UCSD-AML1 (cell line): ENCODE measurements around the gene ZNF467.
A peak's percentile ranks its signal among the peaks of the same experiment; 100 is the strongest.

Experiments
- DNase-seq: peaks from one replicate; lab custom pipeline; 2025; ENCODE audit not compliant: unreplicated experiment; lab: John Stamatoyannopoulos, UW

Gene ZNF467

GRCh38 chr7:149751043-149751775 is 22.2 kb downstream of the ZNF467 start:
- DNase-seq, result peak; percentile 16

DNA sequence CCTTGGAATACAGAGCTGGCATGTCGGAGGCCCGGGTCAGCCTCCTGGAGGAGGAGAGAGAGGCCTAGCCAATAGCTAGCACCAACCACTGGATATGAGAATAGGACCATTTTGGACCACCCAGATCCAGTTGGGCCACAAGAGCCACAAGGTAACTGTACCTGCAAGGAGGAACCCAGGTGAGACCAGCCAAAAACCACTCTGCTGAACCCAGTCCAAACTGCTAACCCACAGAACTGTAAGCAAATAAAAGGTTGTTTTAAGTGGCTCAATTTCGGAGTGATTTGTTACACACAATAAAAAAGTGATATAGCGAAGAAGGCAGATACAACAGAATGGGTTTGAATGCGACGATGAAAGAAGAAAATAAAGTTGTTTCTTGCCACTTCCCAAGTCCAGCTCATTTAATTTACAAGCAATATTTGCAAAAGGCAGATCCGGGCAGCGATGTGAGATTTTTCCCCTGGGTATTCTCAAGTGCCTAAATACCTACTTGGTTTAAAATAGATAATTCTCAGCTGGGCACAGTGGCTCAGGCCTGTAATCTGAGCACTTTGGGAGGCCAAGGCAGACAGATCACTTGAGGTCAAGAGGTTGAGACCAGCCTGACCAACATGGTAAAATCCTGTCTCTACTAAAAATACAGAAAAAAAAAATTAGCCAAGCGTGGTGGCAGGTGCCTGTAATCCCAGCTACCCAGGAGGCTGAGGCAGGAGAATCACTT is 23.1 kb downstream of the ZNF467 start:
- DNase-seq, result no peak

DNA sequence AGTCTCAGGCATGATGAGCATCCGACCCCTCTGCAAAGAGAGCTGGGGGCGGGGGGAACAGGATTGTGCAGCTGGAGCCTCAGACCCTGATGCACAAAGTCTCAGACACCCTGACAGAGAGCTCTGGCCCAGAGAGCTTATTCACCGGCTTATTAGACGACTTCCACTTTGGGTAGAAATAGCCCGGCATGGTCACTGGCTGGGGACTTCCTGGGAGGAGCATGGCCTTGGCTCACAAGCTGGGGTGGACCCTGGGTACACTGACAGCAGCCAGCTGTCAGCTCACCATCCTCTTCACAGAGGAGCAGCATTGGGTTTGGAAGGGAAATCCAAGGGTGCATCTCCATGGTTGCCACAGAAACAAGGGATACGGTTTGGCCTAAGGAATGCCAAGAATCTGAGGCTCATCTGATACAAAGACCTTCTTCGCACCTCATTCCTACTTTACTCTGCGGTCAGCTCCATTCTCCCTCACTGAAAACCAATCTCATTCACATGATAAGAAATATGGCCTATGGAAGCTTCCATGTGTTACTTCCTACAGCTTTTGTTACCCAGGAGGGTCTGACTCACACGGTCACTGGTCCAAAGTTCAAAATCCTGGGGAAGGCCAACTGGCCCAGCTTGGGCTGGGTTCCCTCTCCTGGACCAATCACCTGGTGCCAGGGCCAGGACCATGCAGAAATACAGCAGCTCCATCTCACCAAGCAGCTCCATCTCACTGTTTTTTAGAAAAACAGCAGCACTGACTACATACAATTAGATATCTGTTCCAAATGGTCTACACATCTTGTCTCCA is 25.1 kb downstream of the ZNF467 start:
- DNase-seq, result peak; percentile 16

DNA sequence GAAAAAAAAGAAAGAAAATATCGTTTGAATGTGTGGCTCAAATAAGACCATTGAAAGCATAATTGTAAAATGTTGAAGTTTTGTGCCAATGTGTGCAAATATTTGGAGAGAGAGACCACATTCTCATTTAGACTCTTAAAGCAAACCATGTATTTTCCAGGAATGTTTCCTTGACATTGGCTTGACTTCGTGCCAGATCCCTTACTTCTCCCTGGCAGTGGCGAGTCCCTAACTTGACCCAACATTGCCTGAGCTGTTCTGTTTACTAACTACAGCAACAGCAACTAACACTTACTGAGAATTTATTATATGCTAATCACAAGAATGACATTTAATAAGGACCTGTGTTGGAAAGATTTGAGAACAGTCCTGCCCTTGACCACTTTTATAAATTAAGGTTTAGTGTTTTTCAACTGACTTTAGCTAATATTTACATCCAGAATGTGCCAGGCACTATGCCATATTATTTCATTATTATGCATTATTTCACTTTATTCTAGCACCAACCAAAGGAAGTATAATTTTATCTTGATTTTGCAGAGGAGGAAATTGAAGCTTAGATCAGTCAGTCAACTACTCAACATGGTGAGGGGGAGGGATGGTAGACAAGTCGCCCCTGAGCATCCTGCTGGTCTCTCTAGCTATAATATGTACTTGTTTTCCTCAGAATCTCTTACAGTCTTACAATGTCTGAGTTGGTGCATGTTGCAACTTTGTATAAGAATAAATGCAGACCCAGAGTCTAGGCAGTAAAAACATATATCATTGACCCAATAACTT is 29.7 kb downstream of the ZNF467 start:
- DNase-seq, result no peak

GRCh38 chr7:149742075-149742701 is 31.2 kb downstream of the ZNF467 start:
- peak; percentile 51 for DNase-seq

GRCh38 chr7:149741629-149742028 is 31.8 kb downstream of the ZNF467 start:
- DNase-seq, result peak; percentile 11

- DNase-seq, result no peak
These were observed 36.7 kb downstream of the ZNF467 start for GRCh38 chr7:149736478-149737360.

DNA sequence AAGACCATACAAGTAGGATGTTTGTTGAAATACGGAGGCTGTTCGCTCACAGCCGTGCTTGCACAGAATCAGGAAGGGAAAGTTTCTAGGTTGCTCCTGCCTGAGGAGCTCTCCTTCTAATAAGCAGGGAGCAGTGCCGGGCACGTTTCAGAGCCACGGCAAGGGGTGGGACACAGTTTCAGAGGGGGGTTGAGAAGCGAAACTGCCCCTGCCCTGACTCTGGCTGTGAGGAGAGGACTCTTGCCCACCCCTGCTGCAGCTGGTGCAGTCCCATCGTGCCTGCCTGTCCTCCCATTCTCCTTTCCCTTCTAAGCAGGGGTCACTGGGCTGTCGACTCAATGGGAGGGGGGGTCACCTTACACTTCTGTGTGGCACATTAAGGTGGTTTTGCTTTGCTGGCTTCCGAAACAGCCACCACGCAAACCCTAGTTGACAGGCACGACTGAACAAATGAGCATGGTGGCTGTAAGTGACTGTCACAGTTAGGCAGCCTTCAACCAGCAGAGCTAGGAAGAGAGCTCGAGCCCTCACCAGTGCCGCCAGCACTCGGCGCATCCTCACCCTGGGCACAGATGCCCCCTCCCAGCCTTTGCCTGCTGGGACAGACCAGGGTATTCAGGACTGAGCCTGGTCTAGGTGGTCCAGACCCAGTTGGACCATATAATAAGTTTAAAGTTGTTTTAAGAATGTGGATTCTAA is 37.5 kb downstream of the ZNF467 start:
- DNase-seq, result no peak

DNA sequence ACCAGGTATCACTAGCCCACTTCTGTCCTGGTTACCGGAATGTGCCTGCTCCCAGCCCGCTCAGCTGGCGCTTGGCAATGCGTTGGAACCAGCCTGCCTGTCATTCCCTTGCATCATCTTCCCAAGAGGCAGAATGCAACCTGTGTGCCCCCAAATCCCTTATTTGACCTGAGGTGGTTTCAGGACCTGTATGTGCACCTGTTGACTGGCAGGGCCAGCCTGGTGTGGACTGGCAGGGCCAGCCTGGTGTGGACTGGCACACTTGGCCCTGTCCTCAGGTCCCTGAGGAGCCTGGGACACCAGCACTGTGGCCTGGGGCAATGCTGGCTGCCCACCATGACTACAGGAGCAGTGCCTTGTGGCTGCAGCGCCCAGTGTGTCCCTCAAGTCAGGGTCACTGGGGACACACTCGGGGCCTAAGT is 38.2 kb downstream of the ZNF467 start:
- no peak for DNase-seq

DNA sequence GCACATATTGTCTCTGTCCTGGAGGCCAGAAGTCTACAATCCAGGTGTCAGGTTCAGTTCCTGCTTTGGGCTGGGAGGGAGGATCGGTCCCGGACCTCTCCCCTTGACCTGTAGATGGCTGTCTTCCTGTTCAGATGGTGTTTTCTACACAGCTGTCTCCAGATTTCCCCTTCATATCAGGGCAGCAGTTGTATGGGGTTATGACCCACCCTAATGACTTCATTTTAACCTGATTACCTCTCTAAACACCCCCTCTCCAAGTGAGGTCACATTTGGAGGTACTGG is 38.7 kb downstream of the ZNF467 start:
- DNase-seq, result no peak

DNA sequence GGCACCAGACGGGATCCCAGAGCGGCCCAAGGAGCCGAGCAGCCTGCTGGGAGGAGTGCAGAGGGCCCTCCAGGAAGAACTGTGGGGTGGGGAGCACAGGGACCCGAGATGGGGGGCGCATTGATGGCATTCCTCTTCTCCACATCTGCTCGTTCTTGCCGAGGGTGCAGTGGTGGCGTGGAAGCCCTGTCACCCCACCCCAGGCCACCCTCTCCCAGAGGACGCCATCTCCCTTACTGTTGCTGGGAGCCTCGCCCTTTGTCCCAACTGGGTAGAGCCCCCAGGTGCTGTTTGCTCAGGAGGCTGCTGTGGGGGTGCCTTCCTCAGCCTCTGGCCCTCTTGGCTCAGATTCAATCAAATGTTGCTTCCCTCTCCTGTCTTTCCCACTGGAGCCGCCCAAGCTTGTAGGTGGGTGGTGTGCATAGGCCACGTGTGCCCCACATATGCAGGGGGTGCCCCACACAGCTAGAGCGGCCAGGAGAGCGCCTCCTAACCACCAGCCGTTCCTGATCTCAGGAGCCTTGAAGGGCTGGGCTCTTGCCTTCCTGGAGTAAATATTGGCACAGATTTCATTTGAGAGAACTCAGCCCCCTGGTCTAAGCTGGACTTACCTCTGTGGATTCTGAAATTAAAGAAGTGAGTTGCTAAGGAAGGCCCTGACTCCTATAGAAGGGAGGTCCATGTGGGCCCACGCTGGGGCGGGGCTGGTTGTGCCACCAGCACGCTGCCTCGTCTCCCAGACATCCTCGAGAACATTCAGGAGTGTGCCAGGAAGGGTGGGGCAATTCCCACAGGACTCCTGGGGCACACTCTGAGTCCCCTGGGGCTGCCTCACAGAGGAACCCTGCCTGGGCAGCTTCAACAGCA is 39.2 kb downstream of the ZNF467 start:
- no peak for DNase-seq

GRCh38 chr7:149733131-149733923 is 40.1 kb downstream of the ZNF467 start:
- no peak for DNase-seq

DNA sequence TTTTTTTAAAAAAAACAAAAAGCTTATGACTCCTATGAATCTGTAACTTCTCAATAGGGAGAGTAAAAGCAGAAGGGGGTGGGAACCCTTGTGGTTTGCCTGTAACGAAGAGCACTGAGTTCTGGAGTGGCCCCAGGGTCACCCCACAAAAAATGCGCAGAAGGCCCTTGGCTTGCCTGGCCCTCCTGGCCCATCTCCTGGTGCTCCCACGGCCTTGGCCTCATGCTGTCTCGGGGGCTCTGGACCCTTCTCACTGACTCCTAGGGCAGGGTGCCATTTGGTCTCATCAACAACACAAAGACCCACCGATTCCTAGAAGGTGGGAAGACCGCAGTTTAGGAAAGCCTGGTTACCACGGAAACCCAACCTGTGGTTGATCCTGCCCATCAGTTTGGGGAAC is 40.8 kb downstream of the ZNF467 start:
- no peak for DNase-seq

DNA sequence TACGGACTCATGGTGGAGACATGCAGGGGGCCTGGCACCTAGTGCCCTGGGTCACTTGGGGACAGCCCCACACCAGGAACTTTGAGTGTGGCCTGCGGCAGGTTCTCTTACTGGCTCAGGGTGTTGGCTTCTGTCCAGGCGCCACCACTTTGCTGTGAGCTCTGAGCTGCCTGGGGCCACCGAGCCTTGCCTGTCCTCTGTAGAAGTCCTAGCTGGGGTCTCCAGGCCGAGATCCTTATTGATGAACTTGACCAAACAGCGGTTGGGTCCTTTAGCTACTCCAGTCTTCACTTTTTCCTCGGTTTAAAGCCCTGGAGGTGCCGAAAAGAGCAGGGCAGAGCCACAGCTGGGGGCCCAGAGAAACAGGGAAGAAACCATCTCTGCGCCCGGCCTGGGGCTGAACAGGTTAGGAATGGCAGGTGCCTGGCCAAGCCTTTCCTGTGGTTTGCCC is 41.3 kb downstream of the ZNF467 start:
- DNase-seq, result no peak

- no peak for DNase-seq
These were observed 42.0 kb downstream of the ZNF467 start for GRCh38 chr7:149731207-149731955.

GRCh38 chr7:149729983-149730801 is 43.2 kb downstream of the ZNF467 start:
- DNase-seq, result no peak
